WTC11 (cell line): ENCODE measurements around the gene RSRP1.

Experiments used
- AFF4 ChIP-seq: sonication (generic); formaldehyde crosslinking; IDR thresholded peaks from 2 replicates; pipeline ENCODE4 v1.8.1; 2023; ENCODE audit warnings: mild to moderate bottlenecking, missing genetic modification reagents, borderline replicate concordance
- CTCF ChIP-seq: fragments of 200-600 bp; IDR thresholded peaks from 2 replicates; pipeline ENCODE4 v1.8.0; 2022; ENCODE audit warnings: antibody characterized with exemption
- MAX ChIP-seq: sonication (generic); formaldehyde crosslinking; IDR thresholded peaks from 2 replicates; pipeline ENCODE4 v1.8.0; 2022; ENCODE audit warnings: mild to moderate bottlenecking, missing genetic modification reagents
- ZNF121 ChIP-seq: sonication (generic); formaldehyde crosslinking; IDR thresholded peaks from 2 replicates; pipeline ENCODE4 v1.8.0; 2023; ENCODE audit warnings: missing genetic modification reagents

- TF ChIP-seq CTCF (no peak), MAX (no peak), AFF4 (CRISPR knock-in tag) (no peak), ZNF121 (CRISPR knock-in tag) (no peak)
Observed at GRCh38 chr1:25210728-25211127, 36.5 kb downstream of the RSRP1 start.
